ENCODE results near the gene BTN2A1. TPM values are rescaled to one million over a fixed set of nuclear protein-coding genes. Genes with fewer than 3 reads are reported as not detected.

The BTN2A1 gene
- polyA plus RNA-seq, 3 donors = 7.9 to 13.3 (median 9.8) TPM

DNA sequence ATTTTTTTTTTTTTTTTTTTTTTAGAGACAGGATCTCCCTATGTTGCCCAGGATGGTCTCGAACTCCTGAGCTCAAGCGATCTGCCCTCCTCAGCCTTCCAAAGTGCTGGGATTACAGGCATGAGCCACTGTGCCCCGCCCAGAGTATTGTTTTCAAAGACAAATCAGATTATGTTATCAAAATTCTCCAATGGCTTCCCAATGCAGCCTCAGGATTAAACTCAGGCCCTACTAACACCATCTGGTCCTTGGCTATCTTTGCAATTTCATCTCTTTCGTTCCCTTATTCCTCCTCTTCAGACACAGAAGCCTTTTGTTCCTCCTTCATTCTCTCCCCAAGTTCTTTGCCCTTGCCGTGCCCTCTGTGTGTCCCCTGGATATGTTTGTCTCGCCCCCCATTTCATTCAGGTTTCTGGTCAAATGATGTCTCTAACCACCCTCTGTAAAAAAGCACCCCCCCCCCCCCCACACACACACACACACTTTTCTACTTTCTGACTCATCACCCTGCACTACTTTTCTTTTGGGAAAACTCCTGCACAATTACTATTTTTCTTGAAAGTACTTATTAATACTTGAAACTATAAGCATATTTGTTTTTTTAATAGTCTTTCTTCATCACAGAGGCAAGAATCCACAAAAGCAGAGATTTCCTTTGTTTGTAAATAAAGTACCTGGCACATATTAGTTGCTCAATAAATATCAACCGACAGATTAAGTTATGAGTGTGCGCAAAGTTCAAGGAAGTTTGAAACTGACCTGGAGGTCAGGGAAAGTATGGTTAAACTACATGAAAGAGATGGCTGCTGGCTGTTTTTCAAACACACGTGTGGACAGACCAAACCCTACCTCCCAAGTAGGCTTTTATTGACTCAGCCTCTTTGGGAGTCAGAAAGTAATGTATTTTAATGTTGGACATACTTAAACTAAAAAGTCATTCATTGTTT, 59.0 kb downstream of the BTN2A1 start:
- 74 to 87% (median 84%) methylated on average over 9 of the region's 9 CpGs for WGBS, 3 donors
- no peak overlapping the region for H3K27ac ChIP-seq (ENCODE audit: low read depth, low read length)

Other genes starting within 250 kb of the BTN2A1 start
- 10 to 100 TPM; 13.0 to 22.0 (median 15.6) TPM for gene BTN3A2, start 92.8 kb upstream of the BTN2A1 start, polyA plus RNA-seq
- 1 to 10 TPM; 2.4 to 4.5 (median 4.2) TPM for gene BTN2A2, start 74.8 kb upstream of the BTN2A1 start, polyA plus RNA-seq
- gene BTN3A1, start 55.7 kb upstream of the BTN2A1 start, polyA plus RNA-seq = 10 to 100 TPM in 2 of 3 donors, 1 to 10 TPM in 1; 9.8 to 12.8 (median 12.8) TPM
- gene BTN3A3, start 17.5 kb upstream of the BTN2A1 start, polyA plus RNA-seq = 10 to 100 TPM in 2 of 3 donors, 1 to 10 TPM in 1; 7.2 to 13.2 (median 10.1) TPM
- gene BTN1A1, start 42.3 kb downstream of the BTN2A1 start, polyA plus RNA-seq = not detected
- gene HMGN4, start 80.4 kb downstream of the BTN2A1 start, polyA plus RNA-seq = 10 to 100 TPM; 21.4 to 49.5 (median 38.5) TPM
- 10 to 100 TPM in 2 of 3 donors, 1 to 10 TPM in 1; 8.1 to 16.3 (median 11.8) TPM for gene ABT1, start 139.0 kb downstream of the BTN2A1 start, polyA plus RNA-seq
- 1 to 10 TPM; 3.8 to 7.2 (median 4.3) TPM for gene ZNF322, start 201.8 kb downstream of the BTN2A1 start, polyA plus RNA-seq